Measurements from ENCODE around the gene ADAMTS6. TPM values are rescaled to one million over a fixed set of nuclear protein-coding genes. Genes with fewer than 3 reads are reported as not detected.

Gene ADAMTS6
- total RNA-seq, 3 donors from 2014 or later = 0.69 to 3.6 (median 1.4) TPM

- intact Hi-C loops (cut with DNase I, micrococcal nuclease) = loop anchor here in 1 of 2 donors (2.0 kb wide), 1 partner anchor 380 kb away; no protein-coding TSS in a partner anchor
- peaks cover 6% of the 10 kb centered on the region for H3K4me1 ChIP-seq (ENCODE audit: low read depth)
- DNase-seq (no peak), ATAC-seq (peak; percentile 25)
- no peak for TF ChIP-seq CTCF (IDR thresholded peaks at IDR 0.05)
- H3K36me3 ChIP-seq (ENCODE audit: low read depth) = no peaks in the 10 kb centered on the region
- peak overlapping the region; percentile 28 for H3K4me3 ChIP-seq
- H3K9me3 ChIP-seq = no peaks in the 10 kb centered on the region
Observed at GRCh38 chr5:65102371-65102975, 379.2 kb downstream of the ADAMTS6 start.

- Histone ChIP-seq H3K9me3 (no peaks in the 10 kb centered on the region), H3K4me3 (no peak overlapping the region), H3K36me3 (ENCODE audit: low read depth) (no peaks in the 10 kb centered on the region), H3K4me1 (ENCODE audit: low read depth) (peaks cover 6% of the 10 kb centered on the region)
- intact Hi-C loops (cut with DNase I, micrococcal nuclease) = loop anchor here in 1 of 2 donors (2.0 kb wide), 1 partner anchor 381 kb away; no protein-coding TSS in a partner anchor
- TF ChIP-seq CTCF (IDR thresholded peaks at IDR 0.05) = no peak
- DNase-seq = peak in 1 of 3 donors; percentile 3
- ATAC-seq = no peak
Observed at GRCh38 chr5:65101632-65102100, 380.1 kb downstream of the ADAMTS6 start.

- intact Hi-C loops (cut with DNase I, micrococcal nuclease) = no loop called here
- H3K9me3 ChIP-seq = no peaks in the 10 kb centered on the region
- DNase-seq = peak in 2 of 3 donors; percentile 66 to 74
- ATAC-seq = peak; percentile 72
- peak; percentile 60 for TF ChIP-seq CTCF (IDR thresholded peaks at IDR 0.05)
- no peak overlapping the region for H3K4me3 ChIP-seq
- H3K4me1 ChIP-seq (ENCODE audit: low read depth) = peaks cover 6% of the 10 kb centered on the region
- H3K36me3 ChIP-seq (ENCODE audit: low read depth) = no peaks in the 10 kb centered on the region
Observed at GRCh38 chr5:65100911-65101631, 380.6 kb downstream of the ADAMTS6 start.

Other genes with a start within 250 kb of the ADAMTS6 start
- 10 to 100 TPM in 1 of 3 donors, 1 to 10 TPM in 2; 5.5 to 20.5 (median 7.4) TPM for gene CENPK, start 81.2 kb upstream of the ADAMTS6 start, total RNA-seq
- gene PPWD1, start 81.4 kb upstream of the ADAMTS6 start, total RNA-seq = 10 to 100 TPM; 25.6 to 38.7 (median 37.8) TPM
- 10 to 100 TPM in 1 of 3 donors, 1 to 10 TPM in 2; 5.5 to 22.8 (median 8.5) TPM for gene TRIM23, start 142.4 kb upstream of the ADAMTS6 start, total RNA-seq
- gene SHLD3, start 143.1 kb upstream of the ADAMTS6 start, total RNA-seq = 1 to 10 TPM; 2.8 to 3.6 (median 3.4) TPM
- gene TRAPPC13, start 143.1 kb upstream of the ADAMTS6 start, total RNA-seq = 10 to 100 TPM; 16.5 to 31.9 (median 19.0) TPM
- gene SGTB, start 240.2 kb upstream of the ADAMTS6 start, total RNA-seq = 1 to 10 TPM; 1.9 to 8.8 (median 5.8) TPM
- gene NLN, start 240.3 kb upstream of the ADAMTS6 start, total RNA-seq = 10 to 100 TPM; 13.3 to 23.6 (median 22.2) TPM

Data from mucosa of descending colon (tissue), 3 donors.